Loucy (cell line): ENCODE data around the gene MAPK8IP2.

Experiments
- H2AFZ ChIP-seq: fragments of 200-600 bp; sonication (generic); 2 replicates; pipeline ENCODE4 v1.6.0; 2016; ENCODE audit warnings: antibody characterized with exemption, mild to moderate bottlenecking, low read length, moderate library complexity
- H3F3A ChIP-seq: fragments of 200-600 bp; 2 replicates; pipeline ENCODE4 v1.6.0; 2016; ENCODE audit warnings: antibody characterized with exemption, low read depth, mild to moderate bottlenecking
- H3K27me3 ChIP-seq: fragments of 200-600 bp; sonication (generic); 2 replicates; pipeline ENCODE4 v1.6.1; 2014; ENCODE audit warnings: low read length, mild to moderate bottlenecking; ENCODE audit not compliant: insufficient read depth, poor library complexity, severe bottlenecking
- H3K36me3 ChIP-seq: fragments of 200-600 bp; sonication (generic); 2 replicates; pipeline ENCODE4 v1.6.1; 2016; ENCODE audit warnings: low read length; ENCODE audit not compliant: insufficient read depth
- H3K4me1 ChIP-seq: fragments of 200-600 bp; sonication (generic); 2 replicates; pipeline ENCODE4 v1.5.1; 2014; ENCODE audit warnings: low read length, mild to moderate bottlenecking; ENCODE audit not compliant: insufficient read depth, poor library complexity, severe bottlenecking
- H3K4me2 ChIP-seq: fragments of 200-600 bp; sonication (generic); 2 replicates; pipeline ENCODE4 v1.6.0; 2014; ENCODE audit warnings: antibody characterized with exemption, low read length, low read depth, mild to moderate bottlenecking; ENCODE audit not compliant: poor library complexity, severe bottlenecking
- H3K4me3 ChIP-seq: fragments of 200-600 bp; sonication (generic); 2 replicates; pipeline ENCODE4 v1.5.1; 2014; ENCODE audit warnings: low read length, mild to moderate bottlenecking, mixed read lengths; ENCODE audit not compliant: poor library complexity, severe bottlenecking
- H3K79me2 ChIP-seq: fragments of 200-600 bp; sonication (generic); 2 replicates; pipeline ENCODE4 v1.6.1; 2014; ENCODE audit warnings: low read length; ENCODE audit not compliant: insufficient read depth
- H3K9ac ChIP-seq: fragments of 200-600 bp; sonication (generic); 2 replicates; pipeline ENCODE4 v1.6.0; 2014; ENCODE audit warnings: mild to moderate bottlenecking, low read depth, low read length, moderate library complexity; ENCODE audit not compliant: poor library complexity, severe bottlenecking
- H3K9me2 ChIP-seq: fragments of 200-600 bp; sonication (generic); replicated peaks from 2 replicates; pipeline ENCODE4 v1.6.1; 2016; ENCODE audit warnings: low read depth, low read length, mixed read lengths
- H3K9me3 ChIP-seq: fragments of 200-600 bp; sonication (generic); 2 replicates; pipeline ENCODE4 v1.6.1; 2014; ENCODE audit warnings: mild to moderate bottlenecking, antibody characterized with exemption, low read length, low read depth; ENCODE audit not compliant: insufficient read depth
- H4K20me1 ChIP-seq: fragments of 200-600 bp; sonication (generic); 2 replicates; pipeline ENCODE4 v1.6.0; 2014; ENCODE audit warnings: antibody characterized with exemption, low read length, mild to moderate bottlenecking; ENCODE audit not compliant: insufficient read depth, poor library complexity, severe bottlenecking
- EZH2phosphoT487 ChIP-seq: fragments of 200-600 bp; IDR thresholded peaks from 2 replicates; pipeline ENCODE4 v1.6.1; 2018; ENCODE audit warnings: antibody characterized with exemption, mild to moderate bottlenecking, moderate library complexity, borderline replicate concordance
- TF ChIP-seq, protein P1 (sequence below): fragments of 200-600 bp; sonication (generic); conservative IDR thresholded peaks from 2 replicates; pipeline ENCODE4 v1.5.1; 2014; ENCODE audit warnings: mild to moderate bottlenecking, antibody characterized with exemption, low read length

Gene MAPK8IP2

DNA sequence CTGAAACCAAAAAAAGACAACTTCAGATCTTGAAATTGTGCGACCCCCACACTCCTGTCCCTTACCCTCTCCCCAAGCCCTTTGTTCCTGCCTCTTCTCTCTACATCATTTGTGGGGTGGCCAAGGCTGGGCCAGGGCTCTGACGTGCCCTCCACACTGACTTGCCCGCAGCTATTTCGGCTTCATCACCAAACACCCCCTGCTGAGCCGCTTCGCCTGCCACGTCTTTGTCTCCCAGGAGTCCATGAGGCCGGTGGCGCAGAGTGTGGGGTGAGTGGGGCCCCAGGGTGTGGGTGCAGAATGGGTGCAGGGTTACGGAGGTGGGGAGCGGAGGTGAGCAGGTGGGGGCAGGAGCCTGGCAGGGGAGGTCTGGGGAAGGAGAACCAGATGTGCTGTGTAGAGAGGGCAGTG lies 9.5 kb downstream of the MAPK8IP2 start:
- H3K9me2 ChIP-seq: no peaks in the 10 kb centered on the region
- H3K36me3 ChIP-seq: no peaks in the 10 kb centered on the region
- H3K4me3 ChIP-seq: no peak overlapping the region
- H3K27me3 ChIP-seq: no peaks in the 10 kb centered on the region
- TF ChIP-seq, protein P1, sequence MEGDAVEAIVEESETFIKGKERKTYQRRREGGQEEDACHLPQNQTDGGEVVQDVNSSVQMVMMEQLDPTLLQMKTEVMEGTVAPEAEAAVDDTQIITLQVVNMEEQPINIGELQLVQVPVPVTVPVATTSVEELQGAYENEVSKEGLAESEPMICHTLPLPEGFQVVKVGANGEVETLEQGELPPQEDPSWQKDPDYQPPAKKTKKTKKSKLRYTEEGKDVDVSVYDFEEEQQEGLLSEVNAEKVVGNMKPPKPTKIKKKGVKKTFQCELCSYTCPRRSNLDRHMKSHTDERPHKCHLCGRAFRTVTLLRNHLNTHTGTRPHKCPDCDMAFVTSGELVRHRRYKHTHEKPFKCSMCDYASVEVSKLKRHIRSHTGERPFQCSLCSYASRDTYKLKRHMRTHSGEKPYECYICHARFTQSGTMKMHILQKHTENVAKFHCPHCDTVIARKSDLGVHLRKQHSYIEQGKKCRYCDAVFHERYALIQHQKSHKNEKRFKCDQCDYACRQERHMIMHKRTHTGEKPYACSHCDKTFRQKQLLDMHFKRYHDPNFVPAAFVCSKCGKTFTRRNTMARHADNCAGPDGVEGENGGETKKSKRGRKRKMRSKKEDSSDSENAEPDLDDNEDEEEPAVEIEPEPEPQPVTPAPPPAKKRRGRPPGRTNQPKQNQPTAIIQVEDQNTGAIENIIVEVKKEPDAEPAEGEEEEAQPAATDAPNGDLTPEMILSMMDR: no peak
- no peak for TF ChIP-seq EZH2phosphoT487
- H3K79me2 ChIP-seq: no peaks in the 10 kb centered on the region
- no peak overlapping the region for H2AFZ ChIP-seq
- H3K4me2 ChIP-seq: no peak overlapping the region
- no peaks in the 10 kb centered on the region for H4K20me1 ChIP-seq
- no peaks in the 10 kb centered on the region for H3K9me3 ChIP-seq
- no peaks in the 10 kb centered on the region for H3K4me1 ChIP-seq
- no peaks in the 10 kb centered on the region for H3F3A ChIP-seq
- no peak overlapping the region for H3K9ac ChIP-seq

DNA sequence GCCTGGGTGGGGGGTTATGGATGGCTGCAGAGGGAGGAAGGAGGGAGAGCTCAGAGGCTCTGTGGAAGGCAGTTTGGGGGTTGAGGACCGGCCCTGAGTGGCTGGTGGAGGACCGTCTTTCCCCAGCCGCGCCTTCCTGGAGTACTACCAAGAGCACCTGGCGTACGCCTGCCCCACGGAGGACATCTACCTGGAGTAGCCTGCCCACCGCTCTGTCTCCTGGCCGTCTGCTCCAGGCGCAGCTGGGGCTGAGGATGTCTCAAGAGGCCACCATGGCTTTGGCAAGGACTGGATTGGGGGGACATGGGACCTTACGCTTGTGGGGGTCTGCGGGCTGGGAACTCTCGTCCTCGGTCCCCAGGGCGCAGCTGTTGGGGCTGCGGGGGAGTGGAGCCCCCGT lies 10.0 kb downstream of the MAPK8IP2 start:
- no peaks in the 10 kb centered on the region for H3K27me3 ChIP-seq
- no peaks in the 10 kb centered on the region for H4K20me1 ChIP-seq
- H3K4me1 ChIP-seq: no peaks in the 10 kb centered on the region
- H3K36me3 ChIP-seq: no peaks in the 10 kb centered on the region
- TF ChIP-seq, protein P1: no peak
- no peak for TF ChIP-seq EZH2phosphoT487
- no peaks in the 10 kb centered on the region for H3K9me3 ChIP-seq
- H3K79me2 ChIP-seq: no peaks in the 10 kb centered on the region
- no peak overlapping the region for H3K9ac ChIP-seq
- no peaks in the 10 kb centered on the region for H3K9me2 ChIP-seq
- no peak overlapping the region for H3K4me3 ChIP-seq
- H3K4me2 ChIP-seq: no peak overlapping the region
- no peak overlapping the region for H2AFZ ChIP-seq
- no peaks in the 10 kb centered on the region for H3F3A ChIP-seq

DNA sequence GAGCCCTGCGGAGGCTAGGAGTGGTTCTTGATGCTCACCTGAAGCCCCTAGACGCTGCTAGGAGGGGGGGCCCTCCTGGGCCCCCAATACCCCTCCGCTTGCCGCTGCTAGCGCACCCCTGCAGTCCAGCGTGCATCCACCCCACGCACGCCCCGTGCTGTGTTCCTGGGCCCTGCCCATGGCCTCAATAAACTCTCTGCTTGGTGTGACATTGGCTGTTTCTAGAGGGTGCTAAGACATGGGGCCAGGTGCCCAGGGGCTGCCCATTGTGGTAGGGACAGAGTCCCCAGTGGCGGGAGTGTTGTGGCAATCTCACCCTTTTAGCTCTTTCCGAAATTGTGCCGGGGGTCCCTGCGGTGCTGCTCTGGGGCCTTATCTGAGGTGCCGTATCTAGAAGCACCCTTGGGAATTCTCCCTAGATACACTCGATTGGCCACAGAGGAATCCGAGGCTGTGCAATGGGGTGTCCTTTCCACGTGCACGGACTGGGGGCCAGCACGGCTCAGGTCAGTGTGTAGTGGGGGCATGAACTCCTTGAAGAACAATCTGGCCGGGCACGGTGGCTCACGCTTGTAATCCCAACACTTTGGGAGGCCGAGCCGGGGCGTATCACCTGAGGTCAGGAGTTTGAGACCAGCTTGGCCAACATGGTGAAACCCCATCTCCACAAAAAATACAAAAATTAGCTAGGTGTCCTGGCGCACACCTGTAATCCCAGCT lies 10.9 kb downstream of the MAPK8IP2 start:
- H3K27me3 ChIP-seq: no peaks in the 10 kb centered on the region
- H3F3A ChIP-seq: no peaks in the 10 kb centered on the region
- H2AFZ ChIP-seq: no peak overlapping the region
- H3K36me3 ChIP-seq: no peaks in the 10 kb centered on the region
- H3K4me1 ChIP-seq: no peaks in the 10 kb centered on the region
- H3K79me2 ChIP-seq: no peaks in the 10 kb centered on the region
- H3K9ac ChIP-seq: no peak overlapping the region
- H4K20me1 ChIP-seq: no peaks in the 10 kb centered on the region
- H3K9me3 ChIP-seq: no peaks in the 10 kb centered on the region
- H3K9me2 ChIP-seq: no peaks in the 10 kb centered on the region
- no peak overlapping the region for H3K4me3 ChIP-seq
- TF ChIP-seq EZH2phosphoT487: no peak
- TF ChIP-seq, protein P1: no peak
- no peak overlapping the region for H3K4me2 ChIP-seq
